HS-5 (cell line): ENCODE measurements around the gene COL26A1.

Experiments
- DNase-seq: peaks from one replicate; pipeline ENCODE4 v3.0.0-alpha.2; 2012; ENCODE audit warnings: low read depth

COL26A1 gene

DNA sequence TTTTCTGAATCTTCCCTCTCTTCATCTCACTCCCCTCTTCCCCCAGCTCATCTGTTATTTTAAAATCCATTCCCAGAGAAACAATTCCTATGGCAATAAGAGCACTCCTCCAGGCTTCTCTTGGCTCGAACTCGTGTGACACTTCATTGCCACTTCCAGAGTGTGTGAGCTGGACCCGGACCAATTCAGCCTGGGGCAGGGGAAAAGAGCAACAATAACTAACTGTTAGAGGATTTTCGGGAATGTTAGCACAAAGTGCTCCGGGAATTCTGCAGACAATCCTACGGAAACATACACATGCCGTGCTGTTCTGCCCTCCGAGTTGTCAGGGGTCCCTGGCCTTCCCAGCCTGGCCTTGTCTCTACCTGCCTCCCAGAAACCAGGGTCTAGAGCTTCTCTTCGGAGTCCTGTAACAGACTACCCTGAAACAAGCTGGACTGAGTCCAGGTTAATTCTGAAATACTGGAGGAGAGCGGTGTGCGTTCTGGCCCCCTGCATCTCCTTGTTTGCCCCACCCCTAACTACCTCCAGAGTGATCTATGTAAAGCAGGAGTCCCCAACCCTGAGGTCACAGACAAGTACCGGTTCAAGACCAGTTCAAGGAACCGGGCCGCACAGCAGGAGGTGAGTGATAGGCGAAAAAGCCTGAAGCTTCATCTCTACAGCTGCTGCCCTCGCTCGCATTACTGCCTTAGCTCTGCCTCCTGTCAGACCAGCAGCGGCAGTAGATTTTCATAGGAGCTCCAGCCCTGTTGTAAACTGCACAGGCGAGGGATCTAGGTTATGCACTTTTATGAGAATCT lies 11.3 kb downstream of the COL26A1 start:
- no peak for DNase-seq

DNA sequence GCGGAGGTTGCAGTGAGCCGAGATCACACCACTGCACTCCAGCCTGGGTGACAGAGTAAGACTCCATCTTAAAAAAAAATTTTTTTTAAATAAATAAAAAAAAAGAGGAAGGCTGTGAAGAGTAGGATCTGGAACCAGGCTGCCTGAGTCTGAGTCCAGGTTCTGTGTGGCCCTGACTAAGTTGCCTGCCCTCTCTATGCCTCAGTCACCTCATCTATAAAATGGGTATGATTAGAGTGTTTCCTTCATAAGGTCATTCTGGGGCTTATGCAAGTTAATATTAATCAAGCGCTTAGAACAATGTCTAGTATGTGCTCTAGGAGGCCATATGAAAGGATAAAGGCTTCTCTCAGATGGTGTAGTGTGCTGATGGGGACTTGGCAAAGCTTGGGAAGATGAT lies 12.3 kb downstream of the COL26A1 start:
- DNase-seq = no peak

DNA sequence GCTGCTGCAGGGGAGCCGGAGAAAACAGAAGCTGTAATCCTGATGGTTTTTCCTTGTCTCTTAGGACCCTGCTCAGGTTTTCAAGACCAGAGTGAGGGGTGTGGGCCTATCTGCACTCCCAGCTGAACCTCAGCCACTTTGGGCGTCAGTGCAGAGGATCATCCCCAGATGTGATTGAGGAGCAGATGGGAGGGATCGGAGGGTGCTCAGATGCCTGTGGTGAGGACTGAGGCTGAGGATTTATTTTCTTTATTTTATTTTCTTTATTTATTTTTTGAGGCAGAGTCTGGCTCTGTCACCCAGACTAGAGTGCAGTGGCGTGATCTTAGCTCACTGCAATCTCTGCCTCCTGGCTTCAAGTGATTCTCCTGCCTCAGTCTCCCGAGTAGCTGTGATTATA lies 13.9 kb downstream of the COL26A1 start:
- DNase-seq = no peak

DNA sequence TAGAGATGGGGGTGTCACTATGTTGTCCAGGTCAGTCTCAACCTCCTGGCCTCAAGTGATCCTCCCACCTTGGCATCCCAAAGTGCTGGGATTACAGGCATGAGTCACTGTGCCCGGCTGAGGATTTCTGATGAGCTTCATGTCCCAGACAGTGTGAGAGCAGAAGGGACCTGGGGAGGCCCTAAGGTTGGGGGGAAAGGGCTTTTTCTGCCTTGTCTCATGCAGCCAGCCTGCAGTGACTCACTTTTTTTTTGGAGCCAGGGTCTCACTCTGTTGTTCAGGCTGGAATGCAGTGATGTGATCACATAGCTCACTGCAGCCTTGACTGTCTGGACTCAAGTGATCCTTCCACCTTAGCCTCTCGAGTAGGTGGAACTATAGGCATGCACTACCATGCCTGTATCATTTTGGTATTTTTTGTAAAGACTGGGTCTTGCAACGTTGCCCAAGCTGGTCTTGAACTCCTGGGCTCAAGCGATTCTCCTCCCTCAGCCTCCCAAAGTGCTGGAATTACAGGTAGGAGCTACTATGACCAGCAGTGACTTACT lies 14.6 kb downstream of the COL26A1 start:
- DNase-seq = no peak

DNA sequence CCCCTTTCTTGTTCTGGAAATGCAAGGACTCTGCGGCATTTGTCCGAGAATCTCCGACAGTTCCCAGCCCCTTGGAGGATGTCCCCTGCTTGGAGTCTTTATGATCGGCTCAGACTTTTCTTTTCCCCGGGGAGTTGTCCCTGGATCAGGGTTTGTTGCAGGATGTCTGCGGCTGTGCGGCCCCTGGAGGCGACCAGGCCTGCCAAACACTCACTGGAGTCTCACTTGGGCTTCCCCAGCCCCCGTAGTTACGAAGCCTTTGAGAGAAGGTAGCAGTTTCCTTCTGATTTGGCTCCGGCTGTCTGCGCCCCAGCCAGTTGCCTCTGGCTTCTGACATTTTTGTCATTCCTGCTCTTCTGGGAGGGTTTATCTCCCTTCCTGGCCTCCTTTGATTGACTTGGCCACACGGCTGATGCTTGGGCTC lies 16.1 kb downstream of the COL26A1 start:
- no peak for DNase-seq

DNA sequence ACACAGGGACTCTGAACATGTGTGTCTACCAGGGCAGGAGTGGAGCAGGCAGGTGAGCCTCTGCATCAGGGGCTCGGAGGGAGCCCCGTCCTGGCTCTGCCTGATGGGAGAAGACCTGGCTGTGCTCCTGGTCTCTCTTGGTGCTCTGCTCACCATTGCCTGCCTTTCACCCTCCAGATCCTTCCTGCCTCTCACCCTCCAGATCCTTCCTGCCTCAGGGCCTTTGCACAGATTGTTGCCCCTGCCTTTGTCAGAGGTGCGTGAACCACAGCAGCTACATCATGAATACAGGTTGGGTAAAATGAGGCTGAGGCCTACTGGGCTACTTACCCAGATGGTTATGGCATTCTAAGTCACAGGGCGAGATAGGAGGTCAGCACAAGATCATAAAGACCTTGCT lies 16.6 kb downstream of the COL26A1 start:
- DNase-seq = no peak

DNA sequence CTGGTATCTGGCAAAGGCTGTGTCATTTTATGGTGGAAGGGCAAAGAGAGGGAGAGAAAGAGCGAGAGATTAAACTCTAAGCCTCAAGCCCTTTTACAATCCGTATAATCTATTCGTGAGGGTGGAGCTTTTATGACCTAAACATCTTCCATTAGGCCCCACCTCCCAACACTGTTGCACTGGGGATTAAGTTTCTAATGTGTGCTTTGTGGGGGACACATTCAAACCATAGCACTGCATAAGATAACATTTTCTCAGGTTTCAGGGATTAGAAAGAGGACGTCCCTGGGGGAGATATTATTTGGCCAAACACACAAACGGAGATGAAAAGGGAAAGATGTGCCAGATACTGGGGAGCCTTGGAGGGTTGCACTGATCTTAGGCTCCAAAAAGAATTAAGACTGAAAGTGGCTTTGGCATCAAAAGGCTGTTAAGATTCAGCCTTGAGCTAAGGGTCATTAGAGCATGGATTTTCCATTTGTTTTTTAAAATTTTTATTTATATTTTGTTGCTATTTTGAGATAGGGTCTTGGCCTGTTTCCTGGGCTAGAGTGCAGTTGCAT lies 19.0 kb downstream of the COL26A1 start:
- no peak for DNase-seq

DNA sequence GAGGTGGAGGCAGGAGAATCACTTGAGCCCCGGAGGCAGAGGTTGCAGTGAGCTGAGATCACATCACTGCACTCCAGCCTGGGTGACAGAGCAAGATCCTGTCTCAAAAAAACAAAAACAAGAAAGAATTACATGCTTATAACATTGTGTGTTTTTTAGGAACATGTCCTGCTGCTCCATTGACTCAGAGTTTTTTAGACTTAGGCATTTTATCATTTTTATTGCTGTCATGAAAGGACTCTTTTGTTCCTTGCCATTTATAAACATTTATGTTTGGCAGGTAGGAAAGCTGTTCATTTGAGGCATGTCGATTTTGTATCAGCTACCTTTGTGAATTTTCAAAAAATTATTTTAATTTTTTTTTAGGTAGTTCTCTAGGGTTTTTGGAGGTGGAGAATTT lies 20.3 kb downstream of the COL26A1 start:
- no peak for DNase-seq

DNA sequence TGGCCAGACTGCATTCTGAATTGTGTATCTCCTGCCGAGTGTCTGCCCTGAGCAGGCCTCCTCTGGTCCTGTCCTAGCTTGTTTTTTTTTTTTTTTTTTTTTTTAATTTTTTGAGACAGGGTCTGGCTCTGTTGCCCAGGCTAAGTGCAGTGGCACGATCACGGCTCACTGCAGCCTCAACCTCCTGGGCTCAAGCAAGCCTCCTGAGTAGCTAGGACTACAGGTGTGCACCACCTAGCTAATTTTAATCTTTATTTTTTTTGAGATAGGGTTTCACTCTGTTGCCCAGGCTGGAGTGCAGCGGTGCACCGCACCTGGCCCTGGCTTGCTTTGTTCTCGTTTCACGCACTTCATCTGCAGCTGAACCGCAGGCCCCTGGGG lies 23.5 kb downstream of the COL26A1 start:
- DNase-seq = no peak

DNA sequence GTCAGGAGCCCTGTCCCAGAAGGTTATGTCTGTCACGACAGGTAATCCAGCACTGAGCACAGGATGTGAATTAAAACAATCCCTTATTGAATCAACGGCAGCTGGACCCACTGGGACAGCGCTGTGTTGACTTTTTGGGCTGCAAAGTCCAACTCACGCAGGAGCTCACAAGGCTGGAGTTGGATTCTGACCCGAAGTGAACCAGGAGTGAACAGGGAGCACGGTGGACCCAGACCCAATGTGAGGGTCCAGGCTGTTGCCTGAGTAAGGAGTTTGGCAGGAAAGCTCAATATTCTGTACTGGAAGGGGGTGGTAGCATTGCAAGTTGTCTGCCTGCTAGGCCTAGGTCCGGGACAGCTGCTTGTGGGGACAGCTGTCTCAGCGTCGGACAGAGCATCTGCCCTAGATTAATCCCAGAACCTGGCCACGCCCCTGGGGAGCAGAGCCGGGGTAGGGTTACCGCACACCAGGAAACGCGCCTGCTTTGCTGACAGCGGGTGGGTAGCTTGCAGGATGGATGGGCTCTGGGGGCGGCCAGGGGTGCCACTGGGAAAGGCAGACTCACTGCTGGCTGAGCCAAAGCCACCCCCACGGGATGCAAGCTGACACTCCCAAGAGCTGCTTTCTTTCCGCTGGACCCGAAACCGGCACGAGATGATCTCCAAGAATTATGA lies 24.0 kb downstream of the COL26A1 start:
- no peak for DNase-seq

DNA sequence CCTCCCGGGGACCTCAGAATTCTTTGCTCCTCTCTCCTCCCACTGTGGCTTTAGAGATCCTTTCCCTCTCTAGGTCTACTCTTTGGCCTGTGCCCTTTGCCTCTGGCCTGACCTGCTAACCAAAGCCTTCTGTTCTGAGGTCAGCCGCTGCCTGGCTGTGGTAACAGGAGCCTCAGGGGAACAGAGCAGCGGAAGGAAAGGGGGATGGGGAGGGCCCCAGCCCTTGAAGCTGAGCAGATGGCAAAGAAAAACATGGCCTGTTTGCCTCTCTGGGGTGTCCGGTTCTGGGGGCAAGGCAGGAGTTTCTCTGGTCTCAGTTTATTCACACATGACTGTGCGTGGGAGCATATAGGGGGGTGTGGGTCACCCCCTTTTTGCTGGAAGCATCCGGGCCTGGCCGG lies 28.2 kb downstream of the COL26A1 start:
- no peak for DNase-seq

DNA sequence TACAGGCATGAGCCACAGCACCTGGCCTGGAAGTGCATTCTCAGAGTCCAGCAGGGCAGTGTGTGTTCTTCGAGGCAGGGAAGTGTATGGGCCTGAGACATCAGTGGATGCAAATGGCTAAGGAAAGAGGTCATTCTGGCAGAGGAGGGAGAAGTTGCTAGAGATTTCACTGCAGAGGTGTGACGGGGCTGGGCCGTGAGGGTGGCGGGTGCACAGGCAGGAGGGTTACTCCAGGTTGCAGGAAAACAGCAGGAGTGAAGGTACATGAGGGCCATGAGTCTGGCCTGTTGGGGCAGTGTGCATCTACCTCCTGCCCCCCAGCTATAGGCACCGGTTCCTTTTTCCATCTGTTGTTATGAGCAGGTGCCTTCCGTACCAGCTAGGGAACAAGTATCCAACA lies 29.3 kb downstream of the COL26A1 start:
- DNase-seq = no peak

DNA sequence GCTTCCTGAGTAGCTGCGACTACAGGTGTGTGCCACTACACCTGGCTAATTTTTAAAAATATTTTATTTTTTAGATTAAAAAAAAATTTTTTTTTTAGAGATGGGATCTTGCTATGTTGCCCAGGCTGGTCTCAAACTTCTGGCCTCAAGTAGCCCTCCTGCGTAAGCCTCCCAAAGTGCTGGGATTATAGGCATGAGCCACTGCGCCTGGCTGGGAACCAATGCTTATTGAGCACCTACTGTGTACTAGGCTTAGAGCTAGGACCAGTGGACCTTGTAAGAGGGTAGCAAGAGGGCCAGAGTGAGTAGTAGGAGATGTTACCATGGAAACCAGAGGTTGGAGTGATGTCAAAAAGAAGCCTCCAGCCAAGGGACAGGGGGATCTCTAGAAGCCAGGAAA lies 31.2 kb downstream of the COL26A1 start:
- DNase-seq = no peak

DNA sequence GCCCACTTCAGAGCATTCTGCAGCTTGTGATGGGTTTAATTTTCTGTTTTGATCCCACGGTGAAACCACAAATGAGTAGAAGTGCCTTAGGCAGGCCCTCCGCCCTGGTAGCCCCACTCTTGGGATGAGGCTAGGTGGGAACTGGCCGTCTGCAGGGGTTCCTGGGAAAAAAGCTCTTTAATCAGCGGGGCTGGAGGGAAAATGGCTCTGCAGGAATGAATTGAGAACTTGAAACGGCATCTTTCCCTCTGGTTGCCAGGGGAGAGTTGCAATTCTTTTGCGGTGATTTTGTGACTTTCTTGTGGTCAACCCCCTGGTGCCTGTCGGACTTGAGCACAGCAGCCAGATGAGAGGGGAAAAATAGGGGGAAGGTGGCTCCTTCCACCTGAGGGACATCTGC lies 32.7 kb downstream of the COL26A1 start:
- no peak for DNase-seq

DNA sequence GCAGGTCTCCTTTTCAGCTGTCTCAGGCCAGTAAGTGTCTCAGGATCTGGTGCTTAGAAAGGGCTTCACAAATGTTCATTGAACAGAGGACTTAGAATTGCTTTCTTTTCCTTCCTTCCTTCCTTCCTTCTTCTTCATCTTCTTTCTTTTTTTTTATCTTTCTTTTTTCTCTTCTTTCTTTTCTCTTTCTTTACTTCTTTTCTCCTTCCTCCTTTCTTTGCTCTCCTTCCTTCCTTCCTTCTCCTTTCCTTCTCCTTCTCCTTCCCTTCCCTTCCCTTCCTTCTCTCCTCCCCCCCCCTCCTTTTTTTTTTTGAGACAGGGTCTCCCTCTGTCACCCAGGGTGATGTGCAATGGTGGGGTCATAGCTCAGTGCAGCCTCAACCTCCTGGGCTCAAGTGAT lies 34.6 kb downstream of the COL26A1 start:
- DNase-seq = no peak

DNA sequence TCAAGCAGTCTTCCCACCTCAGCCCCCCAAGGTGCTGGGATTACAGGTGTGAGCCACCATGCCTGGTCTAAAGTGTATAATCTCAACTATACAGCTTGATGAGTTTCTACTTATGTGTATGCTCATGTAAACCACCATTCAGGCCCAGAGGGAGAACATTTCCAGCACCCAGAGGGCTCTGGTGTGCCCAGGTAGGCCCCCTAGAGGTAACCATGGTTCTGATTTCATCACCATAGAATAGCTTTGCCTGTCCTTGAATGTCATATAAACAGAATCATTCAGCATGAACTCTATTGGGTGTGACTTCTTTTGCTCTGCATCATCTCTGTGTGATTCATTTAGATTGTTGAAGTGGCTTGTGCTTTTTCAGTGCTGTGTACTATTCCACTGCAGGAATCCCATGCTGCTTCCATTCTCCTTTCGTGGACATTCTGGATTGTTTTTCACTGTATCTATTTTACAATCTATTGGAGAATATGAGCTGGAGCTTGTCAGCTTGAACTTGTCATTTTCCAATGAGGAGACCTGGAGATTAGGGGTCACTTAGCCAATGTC lies 35.2 kb downstream of the COL26A1 start:
- no peak for DNase-seq

DNA sequence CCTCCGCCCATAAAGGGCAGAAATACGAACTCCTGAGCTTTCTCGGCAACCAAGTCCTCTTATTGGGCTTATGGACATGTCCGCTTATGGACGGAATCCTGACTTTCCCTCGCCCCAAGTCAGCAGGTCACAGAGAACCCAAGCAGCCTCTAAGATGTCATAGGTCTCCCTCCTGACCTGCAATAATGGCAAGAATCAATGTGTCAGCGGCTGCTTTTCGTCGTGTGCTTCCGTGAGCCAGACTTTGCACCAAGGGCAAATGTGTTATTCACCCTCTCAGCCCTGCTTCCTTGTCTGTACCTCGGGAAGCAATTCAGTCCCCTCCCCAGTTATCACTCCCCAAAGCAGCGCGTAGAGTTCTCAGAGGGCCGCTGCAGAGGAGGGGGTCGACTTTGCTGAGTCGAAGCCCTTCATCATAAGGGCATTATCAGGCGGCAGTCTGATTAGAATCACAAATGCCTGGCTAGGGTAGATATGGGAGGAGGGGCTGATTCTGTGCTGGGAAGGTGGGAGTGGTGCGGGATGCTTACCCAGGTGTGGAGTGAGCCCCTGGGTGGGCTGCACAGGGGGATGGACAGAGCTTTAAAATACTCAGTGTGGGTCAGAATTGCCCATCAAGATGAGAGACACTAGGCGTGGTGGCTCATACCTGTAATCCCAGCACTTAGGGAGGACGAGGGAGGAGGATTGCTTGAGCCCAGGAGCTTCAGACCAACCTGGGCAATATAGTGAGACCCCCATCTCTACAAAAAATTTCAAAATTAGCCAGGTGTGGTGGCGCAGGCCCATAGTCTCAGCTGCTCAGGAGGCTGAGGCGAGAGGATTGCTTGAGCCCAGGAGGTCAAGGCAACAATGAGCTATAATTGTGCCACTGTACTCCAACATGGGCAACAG lies 36.0 kb downstream of the COL26A1 start:
- DNase-seq = no peak

DNA sequence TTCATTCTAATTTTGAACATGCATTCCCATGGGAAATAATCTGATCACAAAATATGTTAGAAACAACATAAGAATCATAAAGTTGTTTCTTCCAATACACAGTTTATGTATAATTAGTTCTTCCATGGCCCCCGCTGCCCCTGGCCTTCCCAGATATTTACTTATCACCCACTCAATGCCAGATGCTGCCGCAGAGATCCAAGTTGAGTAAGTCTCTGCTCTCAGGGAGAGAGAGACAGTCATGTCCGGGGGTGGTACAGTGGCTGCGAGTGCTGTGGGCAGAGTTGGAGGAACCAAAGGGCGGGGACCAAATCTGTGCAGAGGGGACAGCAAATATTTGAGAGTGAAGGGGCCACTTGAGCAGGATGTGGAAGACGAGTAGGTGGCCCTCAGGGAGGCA lies 37.1 kb downstream of the COL26A1 start:
- no peak for DNase-seq

DNA sequence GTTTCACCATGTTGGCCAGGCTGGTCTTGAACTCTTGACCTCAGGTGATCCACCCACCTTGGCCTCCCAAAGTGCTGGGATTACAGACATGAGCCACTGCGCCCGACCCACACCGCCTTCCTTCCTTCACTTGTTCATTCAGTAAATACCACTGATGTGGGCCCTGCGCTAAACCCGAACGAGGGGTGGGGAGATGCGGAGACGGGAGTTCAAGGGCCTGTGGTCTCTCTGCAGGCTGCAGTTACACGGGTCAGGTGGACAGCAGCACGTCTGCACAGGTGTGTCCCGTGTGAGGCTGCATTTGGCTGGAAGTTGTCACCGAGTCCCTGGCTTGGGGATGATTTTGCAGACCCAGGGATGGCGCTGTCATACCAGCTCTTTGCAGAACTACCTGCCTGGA lies 38.1 kb downstream of the COL26A1 start:
- no peak for DNase-seq

DNA sequence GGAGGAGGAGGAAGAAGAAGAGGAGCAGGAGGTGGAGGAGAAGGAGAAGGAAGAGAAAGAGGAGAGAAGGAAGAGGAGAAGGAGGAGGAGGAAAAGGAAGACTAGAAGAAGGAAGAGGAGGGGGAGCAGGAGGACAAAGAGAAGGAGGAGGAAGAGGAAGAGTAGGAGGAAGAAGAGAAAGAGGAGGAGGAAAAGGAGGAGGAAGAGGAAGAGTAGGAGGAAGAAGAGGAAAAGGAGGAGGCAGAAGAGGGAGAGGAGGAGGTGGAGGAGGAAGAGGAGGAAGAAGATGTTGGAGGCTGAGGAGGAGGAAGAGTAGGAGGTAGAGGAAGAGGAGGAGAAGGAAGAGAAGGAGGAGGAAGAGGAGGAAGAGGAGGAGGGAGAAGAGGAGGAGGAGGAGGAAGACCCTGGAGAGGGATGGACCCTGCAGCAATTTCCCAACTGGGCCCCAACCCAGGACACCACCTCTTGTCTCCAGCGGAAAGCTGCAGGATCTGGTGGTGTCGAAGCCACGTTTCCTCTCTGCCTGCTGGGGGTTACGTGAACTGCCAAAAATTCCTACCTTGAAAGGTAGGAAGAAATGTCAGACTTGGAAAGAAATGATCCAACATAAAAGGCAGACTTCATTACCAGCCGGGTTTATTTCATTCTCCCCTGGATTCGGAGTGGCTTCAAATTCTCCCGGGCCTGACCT lies 38.9 kb downstream of the COL26A1 start:
- no peak for DNase-seq

DNA sequence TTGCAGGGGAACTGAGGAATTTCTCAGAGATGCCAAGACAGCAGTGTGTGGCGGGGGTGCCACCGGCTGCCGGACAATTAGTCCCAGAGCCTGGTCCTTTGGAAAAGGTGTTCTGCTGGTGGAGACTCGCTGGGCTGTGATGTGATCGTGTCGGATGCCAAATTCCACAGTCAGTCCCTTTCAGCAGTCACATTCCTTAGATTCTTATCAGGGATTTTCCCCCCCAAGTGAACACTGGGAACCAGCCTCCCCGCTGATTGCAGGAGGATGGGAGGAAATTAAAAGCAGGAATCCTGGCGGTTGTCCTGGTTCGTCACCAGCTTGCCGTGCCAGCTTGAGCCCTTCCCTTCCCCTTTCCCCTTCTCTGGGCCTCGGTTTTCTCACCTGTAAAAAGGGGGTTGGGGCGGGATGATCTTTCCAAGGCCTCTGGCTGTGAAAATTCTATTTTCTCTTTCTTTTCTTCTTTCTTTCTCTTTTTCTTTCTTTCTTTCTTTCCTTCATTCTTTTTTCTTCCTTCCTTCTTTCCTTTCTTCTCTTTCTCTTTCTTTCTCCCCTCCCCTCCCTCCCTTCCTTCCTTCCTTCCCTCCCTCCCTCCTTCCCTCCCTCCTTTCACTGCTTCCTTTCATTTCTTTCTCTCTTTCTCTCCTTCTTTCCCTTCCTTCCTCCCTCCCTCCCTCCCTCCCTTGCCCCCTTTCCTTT lies 39.6 kb downstream of the COL26A1 start:
- DNase-seq = peak; percentile 61
